ENCODE data around the gene KMT2D.

Gene KMT2D

DNA sequence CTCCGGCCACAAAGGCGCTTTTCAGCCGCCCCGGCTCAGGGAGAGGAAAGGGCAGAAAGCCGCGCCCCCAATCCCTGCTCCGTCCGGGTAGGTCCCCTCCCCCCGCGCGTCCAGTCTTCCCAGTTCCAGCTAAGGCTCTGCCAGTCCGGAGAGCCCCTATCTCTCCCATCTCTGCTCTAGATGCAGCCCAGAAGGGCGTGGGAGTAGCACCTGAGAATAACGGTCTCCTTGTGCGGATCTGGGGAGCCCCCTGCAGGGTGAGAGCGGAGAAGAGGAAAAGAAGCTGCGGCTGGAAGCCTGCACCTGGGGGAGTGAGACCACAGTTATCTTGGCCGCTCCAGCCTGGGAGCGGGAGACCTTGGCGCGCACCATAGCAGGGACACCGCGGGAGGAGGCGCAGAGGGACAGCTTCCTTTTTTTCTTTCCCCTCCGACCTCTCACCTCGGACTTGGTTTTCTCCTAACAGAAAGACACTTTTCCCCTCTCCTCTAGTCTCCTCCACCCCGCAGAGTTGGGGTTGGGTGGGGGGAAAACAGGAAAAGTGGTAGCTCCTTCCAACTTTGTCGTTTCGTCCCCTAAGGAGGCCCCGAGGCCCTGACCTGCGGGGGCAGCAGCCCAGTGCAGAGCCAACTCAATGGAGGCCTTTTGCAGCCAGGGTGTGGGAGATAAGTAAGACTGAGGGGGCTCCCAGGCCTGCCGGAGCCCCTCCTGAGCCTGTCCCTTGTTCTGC lies 31.7 kb upstream of the KMT2D start:
- FAIRE-seq: no peak

DNA sequence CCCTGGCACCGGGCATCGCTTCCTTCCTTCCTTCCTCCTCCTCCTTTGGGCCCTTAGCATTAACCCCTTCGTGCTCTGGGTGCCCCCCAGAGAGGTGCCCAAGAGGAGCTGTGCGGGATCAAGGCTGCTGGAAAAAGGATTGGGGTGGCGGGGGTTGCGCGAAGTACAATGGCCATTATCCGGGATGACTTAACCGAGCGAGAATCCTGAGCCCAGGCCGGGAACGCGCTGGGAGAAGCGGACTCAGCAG lies 31.2 kb upstream of the KMT2D start:
- no peak for TF ChIP-seq POLR2A (IDR thresholded peaks at IDR 0.05; ENCODE audit: low read depth, low read length)
- FAIRE-seq (no peak), DNase-seq (ENCODE audit: insufficient read length, low spot score) (no peak)

More for the DNA sequence above, 31.7 kb upstream of the KMT2D start:
- TF ChIP-seq POLR2A (IDR thresholded peaks at IDR 0.05; ENCODE audit: low read depth, low read length): no peak
- no peak for DNase-seq (ENCODE audit: insufficient read length, low spot score)

DNA sequence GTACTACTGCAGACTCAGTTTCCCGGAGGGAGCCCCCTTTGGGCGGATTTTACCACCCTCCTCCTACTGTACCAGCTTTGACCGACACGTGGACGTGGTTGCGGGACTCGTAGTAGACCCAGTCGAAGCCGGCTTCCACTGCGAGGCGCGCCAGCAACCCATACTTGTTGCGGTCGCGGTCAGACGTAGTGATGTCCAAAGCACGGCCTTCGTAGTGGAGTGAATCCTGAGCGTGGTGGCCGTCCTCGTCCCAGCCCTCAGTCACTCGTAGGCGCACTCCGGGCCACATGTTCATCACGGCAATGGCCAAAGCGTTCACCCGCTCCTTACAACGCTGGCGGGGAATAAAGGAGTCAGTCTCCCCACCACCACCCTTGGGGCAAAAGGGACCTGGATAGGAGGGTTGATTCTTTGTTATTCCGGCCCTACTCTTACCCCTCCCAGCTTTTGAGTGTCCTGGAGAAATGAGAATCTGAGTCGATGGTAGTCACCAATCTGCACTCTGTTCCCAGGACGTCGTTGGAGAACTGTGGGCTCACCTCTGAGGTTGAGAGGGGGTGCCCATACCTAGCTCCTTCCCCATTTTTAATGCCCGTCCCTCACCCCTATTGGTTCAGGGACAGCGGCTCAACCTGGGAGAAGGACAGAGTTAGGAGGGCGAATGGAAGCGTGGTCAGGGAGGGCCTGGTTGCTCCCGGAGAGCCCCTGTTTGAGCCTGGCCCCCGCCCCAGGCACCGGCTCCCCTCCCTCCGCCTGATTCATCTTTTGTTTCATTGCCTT lies 30.7 kb upstream of the KMT2D start:
- TF ChIP-seq POLR2A (IDR thresholded peaks at IDR 0.05; ENCODE audit: low read depth, low read length): no peak
- FAIRE-seq (no peak), DNase-seq (ENCODE audit: insufficient read length, low spot score) (no peak)

DNA sequence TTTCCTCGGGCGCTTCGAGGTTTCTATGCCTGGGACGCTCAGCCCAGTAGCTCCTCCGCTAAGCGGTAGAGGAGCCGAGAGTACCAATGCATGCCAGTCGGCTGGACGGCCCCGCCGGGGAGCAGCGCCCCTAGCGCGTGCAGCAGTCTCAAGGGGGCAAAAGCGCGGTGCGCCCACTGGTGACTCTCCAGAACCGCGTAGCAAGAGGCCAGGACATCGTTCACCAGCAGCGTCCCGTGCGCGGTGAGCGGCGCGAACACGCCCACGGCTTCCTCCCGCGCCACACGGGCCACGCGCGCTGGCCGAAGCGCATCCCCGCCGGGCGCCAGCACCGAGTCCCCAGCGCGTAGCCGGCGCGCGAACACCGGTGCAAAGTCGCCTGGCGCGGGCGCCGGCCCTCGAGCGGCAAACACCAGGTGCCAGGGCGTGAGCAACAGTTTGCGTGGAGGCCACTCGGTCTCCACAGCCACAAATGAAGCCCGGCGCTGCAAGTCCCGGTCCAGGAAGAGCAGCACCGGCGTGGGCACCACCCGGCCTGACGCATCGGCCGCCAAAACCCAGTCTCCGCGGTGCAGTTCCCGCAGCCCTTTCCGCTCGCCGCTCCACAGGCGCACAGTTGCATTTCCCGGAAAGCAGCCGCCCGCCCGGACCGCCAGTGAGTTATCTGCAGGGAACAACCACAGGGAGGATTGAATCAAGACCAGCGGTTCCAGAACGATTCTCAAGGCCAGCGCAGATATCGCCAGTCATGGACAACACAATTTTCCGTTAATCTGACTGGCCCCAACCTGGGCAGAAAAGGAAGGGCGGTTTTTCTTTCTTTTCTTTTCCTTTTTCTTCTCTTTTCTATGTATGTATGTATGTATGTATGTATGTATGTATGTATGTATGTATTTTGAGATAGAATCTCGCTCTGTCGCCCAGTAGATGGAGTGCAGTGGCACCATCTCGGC lies 29.5 kb upstream of the KMT2D start:
- no peak for FAIRE-seq
- TF ChIP-seq POLR2A (IDR thresholded peaks at IDR 0.05; ENCODE audit: low read depth, low read length): no peak
- DNase-seq (ENCODE audit: insufficient read length, low spot score): no peak

DNA sequence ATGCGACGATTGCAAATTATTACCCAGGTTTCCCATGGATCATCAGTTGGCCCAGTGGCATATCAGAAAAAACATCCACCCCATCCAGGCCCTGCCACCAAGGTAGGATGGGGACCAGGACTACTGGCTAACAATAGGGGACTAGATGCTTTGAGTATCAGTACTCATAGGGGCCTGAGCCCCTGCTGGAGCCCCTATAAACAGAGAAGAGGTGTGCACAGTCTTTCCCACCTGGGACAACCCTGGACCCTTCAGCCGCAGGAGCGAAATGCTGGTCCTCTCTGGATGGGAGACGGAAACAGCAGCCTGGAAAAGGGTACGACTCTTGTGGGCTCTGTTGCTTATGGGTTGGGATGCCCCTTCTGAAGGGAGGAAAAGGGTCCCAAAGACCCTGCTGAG lies 28.3 kb upstream of the KMT2D start:
- FAIRE-seq: no peak

DNA sequence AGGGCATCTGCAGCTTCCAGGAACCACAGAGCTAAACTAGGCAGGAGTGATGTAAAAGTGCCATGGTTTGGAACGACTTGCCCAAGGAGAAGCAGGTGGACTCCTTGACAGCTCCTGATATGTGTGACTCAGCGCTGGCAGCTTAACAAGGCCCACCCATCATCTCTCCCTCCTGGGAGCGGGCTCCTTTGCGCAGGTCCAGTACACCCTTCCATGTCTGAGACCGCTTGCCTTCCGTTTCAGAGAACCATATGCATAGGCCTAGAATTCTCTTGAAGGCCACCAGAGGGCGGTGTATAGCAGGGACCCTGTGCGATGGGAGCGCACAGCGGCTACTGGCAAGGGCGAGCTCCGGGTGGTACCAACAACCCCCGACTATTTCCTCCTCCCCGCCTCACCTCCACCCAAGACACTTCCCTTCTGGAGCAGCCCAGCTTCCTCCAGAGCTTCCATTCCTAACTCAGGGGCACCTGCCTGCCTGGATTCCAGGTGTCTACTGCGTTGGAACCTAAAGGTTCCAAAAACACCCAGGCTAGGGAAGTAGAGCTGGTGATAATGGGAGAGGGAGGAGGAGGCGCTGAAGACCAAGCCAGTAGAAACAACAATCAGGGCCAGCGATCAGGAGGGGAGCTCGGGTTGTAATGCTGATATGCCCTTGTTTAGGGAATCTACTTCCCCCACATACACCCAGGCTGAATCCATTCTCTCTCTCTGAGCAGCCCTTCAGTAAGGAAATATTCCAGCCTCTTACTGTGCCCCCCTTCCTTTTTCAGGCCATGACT lies 27.7 kb upstream of the KMT2D start:
- FAIRE-seq: peak; percentile 91

More for the DNA sequence above, 28.3 kb upstream of the KMT2D start:
- TF ChIP-seq POLR2A (IDR thresholded peaks at IDR 0.05; ENCODE audit: low read depth, low read length): no peak
- DNase-seq (ENCODE audit: insufficient read length, low spot score): no peak

DNA sequence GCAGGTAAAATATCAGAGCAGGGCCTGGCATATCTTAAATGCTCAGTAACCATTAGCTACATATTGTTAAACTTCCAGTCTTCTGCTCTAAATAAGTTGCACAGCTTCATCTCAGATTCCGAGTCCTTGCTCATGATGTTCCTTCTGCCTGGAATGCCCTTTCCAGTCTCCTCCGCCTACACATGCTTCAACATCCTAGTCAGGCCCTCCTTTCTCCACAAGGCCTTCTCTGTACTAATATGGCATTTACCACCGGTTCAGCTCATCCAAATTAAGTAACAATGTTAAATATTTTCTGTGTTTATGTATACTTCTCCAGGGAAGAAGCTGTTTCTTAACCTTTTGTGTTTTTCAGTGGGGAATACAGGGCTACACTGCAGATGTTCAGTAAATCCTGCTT lies 25.5 kb upstream of the KMT2D start:
- no peak for TF ChIP-seq POLR2A (IDR thresholded peaks at IDR 0.05; ENCODE audit: low read depth, low read length)
- DNase-seq (ENCODE audit: insufficient read length, low spot score) (no peak), FAIRE-seq (no peak)

More for the DNA sequence above, 27.7 kb upstream of the KMT2D start:
- no peak for TF ChIP-seq POLR2A (IDR thresholded peaks at IDR 0.05; ENCODE audit: low read depth, low read length)
- DNase-seq (ENCODE audit: insufficient read length, low spot score): peak; percentile 98

DNA sequence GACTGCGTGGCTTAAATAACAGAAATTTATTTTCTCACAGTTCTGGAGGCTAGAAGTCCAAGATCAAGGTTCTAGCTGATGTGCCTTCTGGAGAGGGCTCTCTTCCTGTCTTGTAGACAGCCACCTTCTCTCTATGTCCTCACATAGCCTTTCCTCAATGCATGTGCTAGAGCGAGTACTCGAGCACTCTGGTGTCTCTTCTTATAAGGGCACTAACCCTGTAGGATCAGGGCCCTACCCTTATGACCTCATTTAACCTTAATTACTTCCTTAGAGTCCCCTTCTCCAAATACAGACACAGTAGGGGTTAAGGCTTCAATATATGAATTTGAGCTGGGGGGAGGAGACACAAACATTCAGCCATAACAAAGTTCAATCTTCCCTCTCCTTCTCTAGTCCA lies 23.8 kb upstream of the KMT2D start:
- TF ChIP-seq POLR2A (IDR thresholded peaks at IDR 0.05; ENCODE audit: low read depth, low read length): no peak
- DNase-seq (ENCODE audit: insufficient read length, low spot score) (no peak), FAIRE-seq (no peak)

DNA sequence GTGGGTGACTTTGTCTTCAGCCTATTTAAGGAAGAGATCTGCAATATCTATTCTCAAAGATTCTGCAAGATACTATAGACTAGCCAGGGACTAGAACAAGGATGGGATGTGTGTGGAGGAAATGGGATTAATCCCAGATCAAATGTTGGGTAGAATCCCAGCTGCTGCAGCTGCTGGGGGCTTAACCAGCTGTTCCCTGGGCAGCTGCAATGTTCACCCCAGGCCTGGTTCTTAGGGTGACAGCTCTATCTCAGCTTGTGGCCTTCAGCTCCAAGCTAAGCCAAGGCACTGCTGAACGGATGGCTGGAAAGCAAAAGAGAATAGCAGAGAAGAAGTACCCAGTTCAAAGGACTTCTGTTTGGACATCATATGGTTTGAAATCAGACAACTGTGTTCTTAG lies 19.2 kb upstream of the KMT2D start:
- DNase-seq (ENCODE audit: insufficient read length, low spot score) (no peak), FAIRE-seq (no peak)
- no peak for TF ChIP-seq POLR2A (IDR thresholded peaks at IDR 0.05; ENCODE audit: low read depth, low read length)

DNA sequence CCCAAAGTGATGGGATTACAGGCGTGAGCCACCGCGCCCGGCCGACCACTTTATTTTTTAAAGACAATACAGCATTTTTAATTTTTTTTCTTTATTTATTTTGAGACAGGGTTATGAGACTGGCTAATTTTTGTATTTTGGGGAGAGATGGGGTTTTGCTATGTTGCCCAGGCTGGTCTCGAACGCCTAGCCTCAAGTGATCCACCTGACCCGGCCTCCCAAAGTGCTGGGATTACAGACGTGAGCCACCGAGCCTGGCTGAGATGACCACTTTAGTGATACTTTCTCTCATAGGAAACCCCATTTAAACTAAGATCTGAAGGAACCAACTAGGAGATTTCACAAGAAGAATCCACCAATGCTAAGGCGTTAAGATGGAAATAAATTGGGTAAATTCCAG lies 10.4 kb upstream of the KMT2D start:
- DNase-seq (ENCODE audit: insufficient read length, low spot score) (no peak), FAIRE-seq (no peak)
- TF ChIP-seq POLR2A (IDR thresholded peaks at IDR 0.05; ENCODE audit: low read depth, low read length): no peak

DNA sequence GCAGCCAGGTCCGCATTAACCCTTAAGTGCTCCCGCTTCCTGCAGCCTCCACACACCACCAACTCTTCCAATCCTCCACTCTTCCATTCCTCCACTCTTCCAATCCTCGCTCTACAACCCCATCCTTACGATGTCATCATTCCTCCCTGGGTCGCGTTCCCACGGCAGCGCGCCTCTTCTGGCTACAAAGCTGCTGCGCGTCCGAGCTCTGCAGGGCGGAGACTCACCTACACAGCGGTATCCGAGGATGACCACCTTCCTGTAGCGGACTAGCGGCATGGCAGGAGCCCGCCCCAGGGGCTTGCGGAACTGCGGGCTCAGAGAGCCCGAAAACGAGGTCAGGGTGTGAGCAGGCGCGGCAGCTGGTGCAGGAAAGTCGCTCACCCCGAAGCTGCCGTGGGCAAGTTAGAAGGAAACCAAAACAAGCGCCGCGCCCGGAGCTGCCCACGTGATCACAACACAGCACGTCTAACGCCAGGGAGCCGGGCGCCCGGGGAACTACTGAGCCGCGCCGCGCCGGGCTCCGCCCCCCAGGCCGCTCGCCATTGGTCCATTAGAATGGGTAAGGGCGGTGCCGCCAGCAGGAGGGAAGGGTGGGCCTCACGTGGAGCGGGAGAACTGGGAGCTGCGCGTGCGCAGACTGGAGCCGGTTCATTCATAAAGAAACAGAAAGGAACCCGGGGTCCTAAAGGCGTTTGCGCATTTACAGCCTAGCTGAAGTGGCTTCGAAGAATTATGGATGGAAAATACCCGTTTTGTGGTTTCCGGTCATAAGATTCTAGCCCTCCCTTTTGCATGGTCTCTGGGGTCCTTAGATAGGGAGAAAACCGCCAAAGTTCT lies 9.1 kb upstream of the KMT2D start, which contains the start of gene RHEBL1:
Gene RHEBL1 (minus strand): TSS at position 473 of the 840 bp plus-strand sequence. CDS start 194 bp downstream, at position 279.
- peak; percentile 80 for FAIRE-seq
- peak; percentile 92 for DNase-seq (ENCODE audit: insufficient read length, low spot score)
- TF ChIP-seq POLR2A (IDR thresholded peaks at IDR 0.05; ENCODE audit: low read depth, low read length): no peak

DNA sequence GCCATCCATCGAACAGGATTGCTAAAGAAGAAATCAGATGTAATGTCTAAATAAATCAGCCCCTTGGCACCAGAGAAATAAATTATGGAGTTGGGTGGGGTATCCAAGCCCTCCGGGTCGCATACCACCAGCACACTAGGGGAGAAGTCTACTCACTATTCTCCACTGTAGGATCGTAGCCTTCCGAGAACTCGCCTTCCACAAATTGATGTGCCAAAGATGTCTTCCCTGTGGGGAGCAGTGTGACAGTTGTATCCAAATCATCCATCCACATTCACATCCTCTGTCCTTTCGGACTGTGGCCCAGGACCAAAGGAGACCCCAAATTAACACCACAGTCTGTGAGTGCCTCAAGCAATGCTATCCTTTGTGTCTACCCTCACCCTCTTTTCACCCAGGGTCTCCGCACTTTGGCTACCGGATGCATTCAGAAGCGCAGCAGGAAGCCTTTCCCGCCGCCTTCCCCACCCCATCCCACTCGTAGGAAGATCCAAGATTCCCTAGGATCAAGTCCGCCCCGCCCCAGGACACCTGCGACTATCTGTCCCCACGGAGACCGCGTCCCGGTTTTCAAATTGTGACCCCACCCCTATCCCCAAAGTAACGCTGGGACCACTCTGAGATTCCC lies 8.4 kb upstream of the KMT2D start:
- no peak for FAIRE-seq
- no peak for DNase-seq (ENCODE audit: insufficient read length, low spot score)
- TF ChIP-seq POLR2A (IDR thresholded peaks at IDR 0.05; ENCODE audit: low read depth, low read length): no peak
